PC-9 (cell line): ENCODE results near the gene BTG2. TPM values are rescaled to one million over a fixed set of nuclear protein-coding genes. Genes with fewer than 3 reads are reported as not detected.
A peak's percentile ranks its signal among the peaks of the same experiment; 100 is the strongest.

ENCODE experiments used
- BruUV-seq: library from RNA; stranded (reverse); fragments of 400-500 nt; replicated peaks from 2 replicates; lab custom pipeline; 2021; lab: Mats Ljungman, UMichigan
- CTCF ChIA-PET: fragments of 300-600 bp; sonication (Branson Sonifier 250); formaldehyde crosslinking; loops from one replicate; lab custom pipeline; 2022; ENCODE audit warnings: antibody characterized with exemption; lab: Charles Lee
- POLR2A ChIA-PET: fragments of 300-600 bp; sonication (Branson Sonifier 250); formaldehyde crosslinking; loops from one replicate; lab custom pipeline; 2022; ENCODE audit warnings: antibody characterized with exemption; ENCODE audit not compliant: unreplicated experiment; lab: Charles Lee
- DNase-seq, 2 experiments: peaks; one replicate each; pipeline versions ENCODE4 v3.0.0 to v3.0.0-alpha.2; 2015 to 2022; ENCODE audit warnings: mixed read lengths in 1 of 2
- H2AFZ ChIP-seq: fragments of 200-600 bp; sonication (generic); 2 replicates; pipeline ENCODE4 v1.8.1; 2017; ENCODE audit warnings: antibody characterized with exemption
- H3F3A ChIP-seq: fragments of 200-600 bp; sonication (generic); 2 replicates; pipeline ENCODE4 v1.8.1; 2017; ENCODE audit warnings: antibody characterized with exemption, mild to moderate bottlenecking, low read depth; ENCODE audit not compliant: insufficient read depth
- H3K27ac ChIP-seq: fragments of 200-600 bp; sonication (generic); 2 replicates; pipeline ENCODE4 v1.6.1; 2016; ENCODE audit warnings: mixed run types
- H3K27me3 ChIP-seq: fragments of 200-600 bp; sonication (generic); 2 replicates; pipeline ENCODE4 v1.6.1; 2016; ENCODE audit warnings: low read depth, mixed run types; ENCODE audit not compliant: insufficient read depth
- H3K36me3 ChIP-seq: fragments of 200-600 bp; sonication (generic); 2 replicates; pipeline ENCODE4 v1.6.1; 2016; ENCODE audit warnings: low read depth, mixed run types
- H3K4me1 ChIP-seq: fragments of 200-600 bp; sonication (generic); replicated peaks from 2 replicates; pipeline ENCODE4 v1.6.1; 2016; ENCODE audit warnings: mixed run types; ENCODE audit not compliant: insufficient read depth
- H3K4me2 ChIP-seq: fragments of 200-600 bp; sonication (generic); 2 replicates; pipeline ENCODE4 v1.6.1; 2017; ENCODE audit warnings: mixed run types
- H3K4me3 ChIP-seq: fragments of 200-600 bp; sonication (generic); 2 replicates; pipeline ENCODE4 v1.6.1; 2016; ENCODE audit warnings: mixed run types
- H3K79me2 ChIP-seq: fragments of 200-600 bp; sonication (generic); 2 replicates; pipeline ENCODE4 v1.6.1; 2017; ENCODE audit warnings: low read depth, mixed run types
- H3K9me2 ChIP-seq: fragments of 200-600 bp; sonication (generic); 2 replicates; pipeline ENCODE4 v1.8.1; 2017; ENCODE audit warnings: mild to moderate bottlenecking; ENCODE audit not compliant: insufficient read depth
- H3K9me3 ChIP-seq: fragments of 200-600 bp; sonication (generic); 2 replicates; pipeline ENCODE4 v1.8.1; 2016; ENCODE audit warnings: low read depth; ENCODE audit not compliant: insufficient read depth
- H4K20me1 ChIP-seq: fragments of 200-600 bp; sonication (generic); 2 replicates; pipeline ENCODE4 v1.8.1; 2017; ENCODE audit not compliant: insufficient read depth
- CTCF ChIP-seq: fragments of 200-600 bp; sonication (generic); conservative IDR thresholded peaks from 2 replicates; pipeline ENCODE4 v1.6.1; 2017; ENCODE audit warnings: mixed run types, antibody characterized with exemption, mild to moderate bottlenecking, moderate library complexity
- EZH2 ChIP-seq: fragments of 200-600 bp; sonication (generic); IDR thresholded peaks from 2 replicates; pipeline ENCODE4 v1.8.0; 2017; ENCODE audit warnings: antibody characterized with exemption, low read depth
- intact Hi-C: fragments of 100-400 bp; cut with micrococcal nuclease; formaldehyde crosslinking; loops from one replicate; pipeline ENCODE4 v1.10.0; 2022; ENCODE audit not compliant: unreplicated experiment
- total RNA-seq: library from RNA; stranded (reverse); gene quantifications from 2 replicates; pipeline ENCODE4 v1.2.3, GENCODE V29; 2021

Gene BTG2
- total RNA-seq, 1 experiment from 2014 or later, result 11.1 TPM

DNA sequence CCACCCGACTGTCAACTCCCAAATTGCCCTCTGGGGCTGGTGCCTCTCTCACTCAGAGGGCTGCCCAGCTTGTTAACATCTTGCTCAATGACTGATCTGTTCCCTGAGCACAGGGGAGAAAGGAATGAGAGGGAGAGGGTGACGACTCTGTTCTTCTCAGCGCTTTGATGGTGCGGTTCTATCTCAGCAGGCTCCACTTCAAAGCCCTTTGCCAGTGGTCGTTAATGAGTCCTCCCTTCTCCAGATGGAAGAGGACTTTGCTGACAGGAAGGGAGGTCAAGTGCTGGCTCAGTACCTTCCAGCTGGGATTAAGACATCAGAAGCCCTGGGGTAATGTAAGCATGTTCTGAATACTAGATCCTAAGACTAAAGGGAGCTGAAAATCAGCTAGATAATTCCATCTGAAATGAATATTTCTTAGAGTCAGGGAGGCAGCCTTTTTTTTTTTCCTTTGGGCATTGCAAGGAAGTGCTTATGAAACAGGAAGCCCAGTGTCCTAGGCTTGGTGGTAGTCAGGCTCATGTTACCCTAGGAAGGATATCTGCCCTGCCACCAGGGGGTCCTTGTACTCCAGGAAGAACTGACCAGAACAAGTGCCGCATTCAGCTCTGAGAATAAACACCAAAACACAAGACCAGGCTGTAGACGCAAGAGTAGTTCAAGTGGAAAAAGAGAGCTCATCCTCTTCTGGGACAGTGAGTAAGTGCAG is 40.9 kb downstream of the BTG2 start:
- CTCF ChIA-PET, result interaction anchor here (0.6 to 0.7 kb wide), 2 partner anchors 129 to 379 kb away, joined by 3 to 5 read pairs; partner anchors contain the start of gene PRELP
- no peaks in the 10 kb centered on the region for H3F3A ChIP-seq
- no peak for DNase-seq
- H3K9me3 ChIP-seq, result no peaks in the 10 kb centered on the region
- TF ChIP-seq EZH2 (no peak), CTCF (peak; percentile 23; the same call in 1 of the 2 replicates)
- H2AFZ ChIP-seq, result no peak overlapping the region
- POLR2A ChIA-PET, result no interaction called here
- no TSS peak for BruUV-seq
- no peak overlapping the region for H3K4me3 ChIP-seq
- H3K79me2 ChIP-seq, result no peaks in the 10 kb centered on the region
- intact Hi-C loops, result no loop called here
- no peaks in the 10 kb centered on the region for H3K9me2 ChIP-seq
- peaks cover 75% of the 10 kb centered on the region for H3K27me3 ChIP-seq
- no peaks in the 10 kb centered on the region for H3K4me1 ChIP-seq
- no peaks in the 10 kb centered on the region for H3K36me3 ChIP-seq
- no peak overlapping the region for H3K4me2 ChIP-seq
- H3K27ac ChIP-seq, result no peak overlapping the region
- H4K20me1 ChIP-seq, result no peaks in the 10 kb centered on the region

GRCh38 chr1:203346769-203347102 is 41.4 kb downstream of the BTG2 start:
- BruUV-seq, result no TSS peak
- H3K4me1 ChIP-seq, result no peaks in the 10 kb centered on the region
- H2AFZ ChIP-seq, result no peak overlapping the region
- TF ChIP-seq EZH2 (no peak), CTCF (no peak)
- no peaks in the 10 kb centered on the region for H3K36me3 ChIP-seq
- no peak for DNase-seq
- no peak overlapping the region for H3K4me2 ChIP-seq
- ChIA-PET CTCF (no interaction called here), POLR2A (no interaction called here)
- H3K9me3 ChIP-seq, result no peaks in the 10 kb centered on the region
- H3F3A ChIP-seq, result no peaks in the 10 kb centered on the region
- H4K20me1 ChIP-seq, result no peaks in the 10 kb centered on the region
- H3K4me3 ChIP-seq, result no peak overlapping the region
- no peaks in the 10 kb centered on the region for H3K79me2 ChIP-seq
- intact Hi-C loops, result no loop called here
- H3K9me2 ChIP-seq, result no peaks in the 10 kb centered on the region
- H3K27me3 ChIP-seq, result peaks cover 77% of the 10 kb centered on the region
- no peak overlapping the region for H3K27ac ChIP-seq

- H3K4me2 ChIP-seq, result no peak overlapping the region
- H3K9me2 ChIP-seq, result no peaks in the 10 kb centered on the region
- H3K36me3 ChIP-seq, result no peaks in the 10 kb centered on the region
- no peaks in the 10 kb centered on the region for H3F3A ChIP-seq
- no peak for DNase-seq
- no TSS peak for BruUV-seq
- H3K9me3 ChIP-seq, result no peaks in the 10 kb centered on the region
- H2AFZ ChIP-seq, result no peak overlapping the region
- intact Hi-C loops, result no loop called here
- H3K4me3 ChIP-seq, result no peak overlapping the region
- H4K20me1 ChIP-seq, result no peaks in the 10 kb centered on the region
- H3K4me1 ChIP-seq, result no peaks in the 10 kb centered on the region
- H3K27ac ChIP-seq, result no peak overlapping the region
- H3K27me3 ChIP-seq, result peaks cover 88% of the 10 kb centered on the region
- TF ChIP-seq CTCF (no peak), EZH2 (no peak)
- ChIA-PET POLR2A (no interaction called here), CTCF (interaction anchor here (0.6 kb wide), 1 partner anchor 31 kb away, joined by 3 read pairs; no protein-coding TSS in a partner anchor)
- no peaks in the 10 kb centered on the region for H3K79me2 ChIP-seq
These were observed 43.8 kb downstream of the BTG2 start for GRCh38 chr1:203349166-203349565.
